ENCODE results near the gene PIP4K2A.

- TF ChIP-seq CTCF (IDR thresholded peaks at IDR 0.05): no peak
- no peak for TF ChIP-seq POLR2AphosphoS5 (IDR thresholded peaks at IDR 0.05)
Observed at GRCh38 chr10:22722626-22723169, 8.3 kb upstream of the PIP4K2A start.

Data from suprapubic skin (tissue), 3 donors.